Spleen (tissue), 7 donors: ENCODE measurements around the gene WFDC10A.

Source experiments
- POLR2A ChIP-seq, 3 donors: fragments of 450-650 bp; IDR thresholded peaks; one replicate each; pipeline ENCODE4 v1.5.1; 2017; ENCODE audit warnings: antibody characterized with exemption in 3 of 3, mild to moderate bottlenecking in 1 of 3
- TF ChIP-seq, protein P1 (sequence below), 11 experiments: fragments of 200-600 bp in 7 of 11; fragments of 450-650 bp in 4 of 11; sonication (generic) in 4 of 11; IDR thresholded peaks in 8 of 11; conservative IDR thresholded peaks in 3 of 11; 1 replicate in 7 of 11; 2 replicates in 4 of 11; pipeline versions ENCODE4 v1.4.0 to v1.8.0; 2016 to 2021; ENCODE audit warnings: antibody characterized with exemption in 11 of 11, inconsistent platforms in 4 of 11, mild to moderate bottlenecking in 1 of 11
- donor health status: DM: no; HTN: no; CAD: no; lungs with moderate emphysema.
- donor health status: DM: no; HTN: no; CAD: no.
- donor health status: DM: no; HTN: no; CAD: no.

- TF ChIP-seq, protein P1, sequence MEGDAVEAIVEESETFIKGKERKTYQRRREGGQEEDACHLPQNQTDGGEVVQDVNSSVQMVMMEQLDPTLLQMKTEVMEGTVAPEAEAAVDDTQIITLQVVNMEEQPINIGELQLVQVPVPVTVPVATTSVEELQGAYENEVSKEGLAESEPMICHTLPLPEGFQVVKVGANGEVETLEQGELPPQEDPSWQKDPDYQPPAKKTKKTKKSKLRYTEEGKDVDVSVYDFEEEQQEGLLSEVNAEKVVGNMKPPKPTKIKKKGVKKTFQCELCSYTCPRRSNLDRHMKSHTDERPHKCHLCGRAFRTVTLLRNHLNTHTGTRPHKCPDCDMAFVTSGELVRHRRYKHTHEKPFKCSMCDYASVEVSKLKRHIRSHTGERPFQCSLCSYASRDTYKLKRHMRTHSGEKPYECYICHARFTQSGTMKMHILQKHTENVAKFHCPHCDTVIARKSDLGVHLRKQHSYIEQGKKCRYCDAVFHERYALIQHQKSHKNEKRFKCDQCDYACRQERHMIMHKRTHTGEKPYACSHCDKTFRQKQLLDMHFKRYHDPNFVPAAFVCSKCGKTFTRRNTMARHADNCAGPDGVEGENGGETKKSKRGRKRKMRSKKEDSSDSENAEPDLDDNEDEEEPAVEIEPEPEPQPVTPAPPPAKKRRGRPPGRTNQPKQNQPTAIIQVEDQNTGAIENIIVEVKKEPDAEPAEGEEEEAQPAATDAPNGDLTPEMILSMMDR (IDR thresholded peaks at IDR 0.05 in 8 of 11, conservative IDR thresholded peaks at IDR 0.05 in 3 of 11): no peak
- TF ChIP-seq POLR2A (IDR thresholded peaks at IDR 0.05): no peak
Observed at GRCh38 chr20:45583502-45583901, 46.0 kb upstream of the WFDC10A start.
